Measurements from ENCODE around the gene MDC1. TPM values are rescaled to one million over a fixed set of nuclear protein-coding genes. Genes with fewer than 3 reads are reported as not detected.

Gene MDC1
- total RNA-seq, 1 experiment from 2014 or later = 77.6 TPM

GRCh38 chr6:30687659-30688431 lies 29.2 kb downstream of the MDC1 start:
- Histone ChIP-seq H3K4ac (ENCODE audit: low read depth, low read length) (no peak overlapping the region), H2AK5ac (ENCODE audit: insufficient read length, low read length) (no peak overlapping the region), H3K23ac (ENCODE audit: insufficient read length, low read depth, low read length) (no peak overlapping the region), H3K56ac (ENCODE audit: insufficient read length, low read depth, low read length) (no peak overlapping the region), H3K27me3 (ENCODE audit: insufficient read depth, low read length) (no peaks in the 10 kb centered on the region), H3K18ac (ENCODE audit: insufficient read length, low read depth, low read length) (no peak overlapping the region), H2BK5ac (ENCODE audit: insufficient read length, low read length) (no peak overlapping the region), H4K91ac (ENCODE audit: insufficient read length, low read depth, low read length) (no peak overlapping the region), H2BK20ac (ENCODE audit: low read depth, low read length, poor library complexity, severe bottlenecking) (no peak overlapping the region), H4K5ac (ENCODE audit: insufficient read length, low read depth, low read length) (no peak overlapping the region), H3K27ac (ENCODE audit: insufficient read length, low read depth, low read length) (no peak overlapping the region), H3K4me2 (ENCODE audit: insufficient read depth, insufficient read length, low read length) (peak overlapping the region; percentile 74), H3K79me1 (ENCODE audit: insufficient read depth, low read depth, low read length, poor library complexity, severe bottlenecking) (no peaks in the 10 kb centered on the region), H2BK15ac (ENCODE audit: low read depth, low read length) (no peak overlapping the region), H3K9me3 (ENCODE audit: control insufficient read depth, low read depth, low read length) (no peaks in the 10 kb centered on the region), H2AFZ (ENCODE audit: low read length) (no peak overlapping the region), H4K20me1 (ENCODE audit: control insufficient read depth, insufficient read depth, insufficient read length) (no peaks in the 10 kb centered on the region), H3K4me1 (ENCODE audit: insufficient read depth, low read length) (peaks cover 9% of the 10 kb centered on the region; the same call in 1 of the 2 replicates), H3T11ph (ENCODE audit: low read length) (no peak overlapping the region), H2BK12ac (ENCODE audit: insufficient read length, low read depth, low read length) (no peak overlapping the region), H3K9ac (ENCODE audit: extremely low read depth, insufficient read length, low read length) (peak overlapping the region; percentile 35), H2BK120ac (ENCODE audit: low read depth, low read length, poor library complexity, severe bottlenecking) (no peak overlapping the region), H3K79me2 (ENCODE audit: insufficient read depth, low read length) (peaks cover 2% of the 10 kb centered on the region; the same call in 1 of the 2 replicates), H4K8ac (replicated peaks; ENCODE audit: insufficient read length, low read depth, low read length) (no peak overlapping the region), H3K23me2 (ENCODE audit: insufficient read length, low read depth, low read length, poor library complexity, severe bottlenecking) (peaks cover 33% of the 10 kb centered on the region), H3K14ac (ENCODE audit: insufficient read depth, low read length) (no peak overlapping the region)
- peak; percentile 53 for DNase-seq
- Mint-ChIP-seq H3K36me3 (ENCODE audit: insufficient read depth in 1 of 3, low read depth in 3 of 3) (peaks cover 4 to 22% (median 15%) of the 10 kb centered on the region in 3 experiments; a peak in 5 of 7 replicates), H3K27me3 (ENCODE audit: low read depth) (peaks cover 3% of the 10 kb centered on the region; the same call in 1 of the 2 replicates), H3K4me3 (peak overlapping the region; percentile 86 to 88), H3K4me1 (peaks cover 62 to 68% of the 10 kb centered on the region in 2 experiments), H3K9me3 (no peaks in the 10 kb centered on the region), H3K27ac (peak overlapping the region; percentile 70 to 91 (median 80); a peak in 5 of 7 replicates)
- no CpG with 5 or more reads among the region's 22 CpGs for WGBS (ENCODE audit: extremely low coverage, insufficient read length, low lambda C conversion rate)
- TF ChIP-seq CTCF (conservative IDR thresholded peaks at IDR 0.05) = peak; percentile 10; the same call in 1 of the 3 replicates

Measured in H9 (cell line).